HG02970 (cell line): Measurements from ENCODE around the gene ACE.
"Not testable (repeated sequence)": the region's sequence is repeated elsewhere in the genome, so short reads cannot be mapped to it uniquely, and the experiment has no call there.

Experiments used
- ATAC-seq: cut with Tn5 transposase; IDR thresholded peaks from one replicate; pipeline ENCODE4 v1.9.1; 2021; ENCODE audit warnings: mild to moderate bottlenecking, moderate library complexity, moderate number of reproducible peaks; ENCODE audit not compliant: unreplicated experiment, low FRiP score

The ACE gene

GRCh38 chr17:63443053-63443452 is 33.8 kb upstream of the ACE start:
- ATAC-seq, result no peak

- no peak for ATAC-seq
Observed at GRCh38 chr17:63444457-63444856, 32.4 kb upstream of the ACE start.

GRCh38 chr17:63445065-63445464 is 31.8 kb upstream of the ACE start:
- ATAC-seq, result no peak

GRCh38 chr17:63445571-63445953 is 31.3 kb upstream of the ACE start:
- no peak for ATAC-seq

- ATAC-seq, result peak; percentile 55
Observed at GRCh38 chr17:63445954-63446752, 30.7 kb upstream of the ACE start, which contains the start of gene CYB561. CYB561 (minus strand) TSS chr17:63446306; CDS start chr17:63437547, 8,759 bp downstream.

GRCh38 chr17:63446753-63447470 is 29.9 kb upstream of the ACE start:
- peak; percentile 20 for ATAC-seq

GRCh38 chr17:63447471-63448009 is 29.3 kb upstream of the ACE start:
- no peak for ATAC-seq

- no peak for ATAC-seq
Observed at GRCh38 chr17:63448655-63449054, 28.2 kb upstream of the ACE start.

- ATAC-seq, result no peak
Observed at GRCh38 chr17:63450551-63450950, 26.3 kb upstream of the ACE start.

GRCh38 chr17:63451150-63451549 is 25.7 kb upstream of the ACE start:
- ATAC-seq, result no peak

- ATAC-seq, result no peak
Observed at GRCh38 chr17:63452046-63452961, 24.6 kb upstream of the ACE start.

GRCh38 chr17:63452962-63453551 is 23.8 kb upstream of the ACE start:
- ATAC-seq, result no peak

GRCh38 chr17:63454357-63454756 is 22.5 kb upstream of the ACE start:
- not testable (repeated sequence) for ATAC-seq

GRCh38 chr17:63454915-63455314 is 21.9 kb upstream of the ACE start:
- ATAC-seq, result no peak

GRCh38 chr17:63455417-63455816 is 21.4 kb upstream of the ACE start:
- no peak for ATAC-seq

- ATAC-seq, result no peak
Observed at GRCh38 chr17:63458478-63458877, 18.4 kb upstream of the ACE start.

GRCh38 chr17:63460018-63460417 is 16.8 kb upstream of the ACE start:
- ATAC-seq, result no peak

- no peak for ATAC-seq
Observed at GRCh38 chr17:63463771-63464170, 13.1 kb upstream of the ACE start.

GRCh38 chr17:63464691-63465236 is 12.1 kb upstream of the ACE start:
- no peak for ATAC-seq

- ATAC-seq, result not testable (repeated sequence)
Observed at GRCh38 chr17:63468099-63468498, 8.8 kb upstream of the ACE start.
